H1 (cell line): ENCODE data around the gene SIK1. TPM values are rescaled to one million over a fixed set of nuclear protein-coding genes. Genes with fewer than 3 reads are reported as not detected.

ENCODE experiments used
- BCL11A ChIP-seq, 2 experiments: IDR thresholded peaks; one replicate each; pipeline ENCODE4 v1.6.1; 2011; ENCODE audit warnings: low read depth in 2 of 2, low read length in 2 of 2, mild to moderate bottlenecking in 2 of 2
- CREB1 ChIP-seq: IDR thresholded peaks from 2 replicates; pipeline ENCODE4 v1.6.1; 2012; ENCODE audit warnings: inconsistent platforms
- GABPA ChIP-seq: IDR thresholded peaks from 2 replicates; pipeline ENCODE4 v1.6.1; 2011; ENCODE audit warnings: mild to moderate bottlenecking, low read length, moderate library complexity, borderline replicate concordance; ENCODE audit not compliant: insufficient read depth
- HDAC6 ChIP-seq: IDR thresholded peaks from one replicate; pipeline ENCODE4 v1.7.1; 2012; ENCODE audit warnings: low read depth, mild to moderate bottlenecking, inconsistent platforms, low read length, moderate library complexity
- SAP30 ChIP-seq: fragments of 300-600 bp; sonication (generic); IDR thresholded peaks from 2 replicates; pipeline ENCODE4 v1.7.1; 2012; ENCODE audit warnings: low read length, moderate library complexity, mild to moderate bottlenecking, inconsistent platforms; ENCODE audit not compliant: insufficient read depth, insufficient replicate concordance
- SP1 ChIP-seq: IDR thresholded peaks from 2 replicates; pipeline ENCODE4 v1.6.1; 2011; ENCODE audit warnings: low read depth, low read length
- SUZ12 ChIP-seq: fragments of 200-600 bp; sonication (generic); IDR thresholded peaks from 2 replicates; pipeline ENCODE4 v1.6.1; 2012; ENCODE audit warnings: mild to moderate bottlenecking, inconsistent platforms, low read length, moderate library complexity, mixed read lengths
- TBP ChIP-seq: IDR thresholded peaks from 2 replicates; pipeline ENCODE4 v1.6.1; 2011; ENCODE audit warnings: low read depth, low read length, improper control_type of control experiment
- polyA plus RNA-seq, 7 experiments: library from polyadenylated mRNA; depleted of rRNA in 3 of 7; stranded (reverse) in 5 of 7; unstranded in 2 of 7; fragments of >200 nt in 5 of 7; fragments of 200-250 nt in 2 of 7; gene quantifications; 1 replicate in 5 of 7; 2 replicates in 1 of 7; 4 replicates in 1 of 7; pipeline versions ENCODE4 v1.2.1 to v1.2.3, GENCODE V29; 2011 to 2013; ENCODE audit warnings: missing spikeins in 2 of 7, mixed read lengths in 2 of 7
- total RNA-seq: library from RNA; stranded (reverse); fragmentation: NEBNext Ultra II Directional; extraction: Animal tissue kit (Norgen Biotek cat#: 25700); gene quantifications from 2 replicates; pipeline ENCODE4 v1.2.1, GENCODE V29; 2021
- TF ChIP-seq, protein P1 (sequence below): fragments of 300-600 bp; sonication (generic); IDR thresholded peaks from 2 replicates; pipeline ENCODE4 v1.7.1; 2012; ENCODE audit warnings: low read length, moderate library complexity, mild to moderate bottlenecking, inconsistent platforms; ENCODE audit not compliant: insufficient replicate concordance
- TF ChIP-seq, protein P2 (sequence below): IDR thresholded peaks from 2 replicates; pipeline ENCODE4 v1.6.1; 2011; ENCODE audit warnings: low read length, improper control_type of control experiment
- TF ChIP-seq, protein P3 (sequence below): IDR thresholded peaks from 2 replicates; pipeline ENCODE4 v1.6.1; 2012; ENCODE audit warnings: inconsistent platforms

Gene SIK1
- total and polyA plus RNA-seq, 2 of the 8 experiments (the other 6 are each of a cell fraction or from before 2014, with no cell fraction given) = 1.5 to 6.7 TPM

DNA sequence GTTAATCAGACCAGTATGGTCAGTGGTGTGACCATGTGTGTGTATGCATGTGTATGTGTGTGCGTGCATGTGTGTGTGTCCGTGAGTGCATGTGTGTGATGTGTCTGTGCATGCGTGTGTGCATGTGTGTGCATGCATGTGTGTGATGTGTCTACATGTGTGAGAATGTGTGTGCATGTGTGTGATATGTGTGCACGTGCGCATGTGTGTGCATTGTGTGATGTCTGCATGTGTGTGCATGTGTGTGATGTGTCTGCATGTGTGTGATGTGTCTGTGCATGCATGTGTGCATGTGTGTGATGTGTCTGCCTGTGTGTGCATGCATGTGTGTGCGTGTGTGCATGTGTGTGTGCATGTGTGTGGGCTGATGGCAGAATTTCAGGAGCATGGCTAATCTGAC, 58.2 kb downstream of the SIK1 start (continued):
- TF ChIP-seq, protein P1, sequence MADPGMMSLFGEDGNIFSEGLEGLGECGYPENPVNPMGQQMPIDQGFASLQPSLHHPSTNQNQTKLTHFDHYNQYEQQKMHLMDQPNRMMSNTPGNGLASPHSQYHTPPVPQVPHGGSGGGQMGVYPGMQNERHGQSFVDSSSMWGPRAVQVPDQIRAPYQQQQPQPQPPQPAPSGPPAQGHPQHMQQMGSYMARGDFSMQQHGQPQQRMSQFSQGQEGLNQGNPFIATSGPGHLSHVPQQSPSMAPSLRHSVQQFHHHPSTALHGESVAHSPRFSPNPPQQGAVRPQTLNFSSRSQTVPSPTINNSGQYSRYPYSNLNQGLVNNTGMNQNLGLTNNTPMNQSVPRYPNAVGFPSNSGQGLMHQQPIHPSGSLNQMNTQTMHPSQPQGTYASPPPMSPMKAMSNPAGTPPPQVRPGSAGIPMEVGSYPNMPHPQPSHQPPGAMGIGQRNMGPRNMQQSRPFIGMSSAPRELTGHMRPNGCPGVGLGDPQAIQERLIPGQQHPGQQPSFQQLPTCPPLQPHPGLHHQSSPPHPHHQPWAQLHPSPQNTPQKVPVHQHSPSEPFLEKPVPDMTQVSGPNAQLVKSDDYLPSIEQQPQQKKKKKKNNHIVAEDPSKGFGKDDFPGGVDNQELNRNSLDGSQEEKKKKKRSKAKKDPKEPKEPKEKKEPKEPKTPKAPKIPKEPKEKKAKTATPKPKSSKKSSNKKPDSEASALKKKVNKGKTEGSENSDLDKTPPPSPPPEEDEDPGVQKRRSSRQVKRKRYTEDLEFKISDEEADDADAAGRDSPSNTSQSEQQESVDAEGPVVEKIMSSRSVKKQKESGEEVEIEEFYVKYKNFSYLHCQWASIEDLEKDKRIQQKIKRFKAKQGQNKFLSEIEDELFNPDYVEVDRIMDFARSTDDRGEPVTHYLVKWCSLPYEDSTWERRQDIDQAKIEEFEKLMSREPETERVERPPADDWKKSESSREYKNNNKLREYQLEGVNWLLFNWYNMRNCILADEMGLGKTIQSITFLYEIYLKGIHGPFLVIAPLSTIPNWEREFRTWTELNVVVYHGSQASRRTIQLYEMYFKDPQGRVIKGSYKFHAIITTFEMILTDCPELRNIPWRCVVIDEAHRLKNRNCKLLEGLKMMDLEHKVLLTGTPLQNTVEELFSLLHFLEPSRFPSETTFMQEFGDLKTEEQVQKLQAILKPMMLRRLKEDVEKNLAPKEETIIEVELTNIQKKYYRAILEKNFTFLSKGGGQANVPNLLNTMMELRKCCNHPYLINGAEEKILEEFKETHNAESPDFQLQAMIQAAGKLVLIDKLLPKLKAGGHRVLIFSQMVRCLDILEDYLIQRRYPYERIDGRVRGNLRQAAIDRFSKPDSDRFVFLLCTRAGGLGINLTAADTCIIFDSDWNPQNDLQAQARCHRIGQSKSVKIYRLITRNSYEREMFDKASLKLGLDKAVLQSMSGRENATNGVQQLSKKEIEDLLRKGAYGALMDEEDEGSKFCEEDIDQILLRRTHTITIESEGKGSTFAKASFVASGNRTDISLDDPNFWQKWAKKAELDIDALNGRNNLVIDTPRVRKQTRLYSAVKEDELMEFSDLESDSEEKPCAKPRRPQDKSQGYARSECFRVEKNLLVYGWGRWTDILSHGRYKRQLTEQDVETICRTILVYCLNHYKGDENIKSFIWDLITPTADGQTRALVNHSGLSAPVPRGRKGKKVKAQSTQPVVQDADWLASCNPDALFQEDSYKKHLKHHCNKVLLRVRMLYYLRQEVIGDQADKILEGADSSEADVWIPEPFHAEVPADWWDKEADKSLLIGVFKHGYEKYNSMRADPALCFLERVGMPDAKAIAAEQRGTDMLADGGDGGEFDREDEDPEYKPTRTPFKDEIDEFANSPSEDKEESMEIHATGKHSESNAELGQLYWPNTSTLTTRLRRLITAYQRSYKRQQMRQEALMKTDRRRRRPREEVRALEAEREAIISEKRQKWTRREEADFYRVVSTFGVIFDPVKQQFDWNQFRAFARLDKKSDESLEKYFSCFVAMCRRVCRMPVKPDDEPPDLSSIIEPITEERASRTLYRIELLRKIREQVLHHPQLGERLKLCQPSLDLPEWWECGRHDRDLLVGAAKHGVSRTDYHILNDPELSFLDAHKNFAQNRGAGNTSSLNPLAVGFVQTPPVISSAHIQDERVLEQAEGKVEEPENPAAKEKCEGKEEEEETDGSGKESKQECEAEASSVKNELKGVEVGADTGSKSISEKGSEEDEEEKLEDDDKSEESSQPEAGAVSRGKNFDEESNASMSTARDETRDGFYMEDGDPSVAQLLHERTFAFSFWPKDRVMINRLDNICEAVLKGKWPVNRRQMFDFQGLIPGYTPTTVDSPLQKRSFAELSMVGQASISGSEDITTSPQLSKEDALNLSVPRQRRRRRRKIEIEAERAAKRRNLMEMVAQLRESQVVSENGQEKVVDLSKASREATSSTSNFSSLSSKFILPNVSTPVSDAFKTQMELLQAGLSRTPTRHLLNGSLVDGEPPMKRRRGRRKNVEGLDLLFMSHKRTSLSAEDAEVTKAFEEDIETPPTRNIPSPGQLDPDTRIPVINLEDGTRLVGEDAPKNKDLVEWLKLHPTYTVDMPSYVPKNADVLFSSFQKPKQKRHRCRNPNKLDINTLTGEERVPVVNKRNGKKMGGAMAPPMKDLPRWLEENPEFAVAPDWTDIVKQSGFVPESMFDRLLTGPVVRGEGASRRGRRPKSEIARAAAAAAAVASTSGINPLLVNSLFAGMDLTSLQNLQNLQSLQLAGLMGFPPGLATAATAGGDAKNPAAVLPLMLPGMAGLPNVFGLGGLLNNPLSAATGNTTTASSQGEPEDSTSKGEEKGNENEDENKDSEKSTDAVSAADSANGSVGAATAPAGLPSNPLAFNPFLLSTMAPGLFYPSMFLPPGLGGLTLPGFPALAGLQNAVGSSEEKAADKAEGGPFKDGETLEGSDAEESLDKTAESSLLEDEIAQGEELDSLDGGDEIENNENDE = no peak
- no peak for TF ChIP-seq SAP30
- no peak for TF ChIP-seq HDAC6
- TF ChIP-seq, protein P2, sequence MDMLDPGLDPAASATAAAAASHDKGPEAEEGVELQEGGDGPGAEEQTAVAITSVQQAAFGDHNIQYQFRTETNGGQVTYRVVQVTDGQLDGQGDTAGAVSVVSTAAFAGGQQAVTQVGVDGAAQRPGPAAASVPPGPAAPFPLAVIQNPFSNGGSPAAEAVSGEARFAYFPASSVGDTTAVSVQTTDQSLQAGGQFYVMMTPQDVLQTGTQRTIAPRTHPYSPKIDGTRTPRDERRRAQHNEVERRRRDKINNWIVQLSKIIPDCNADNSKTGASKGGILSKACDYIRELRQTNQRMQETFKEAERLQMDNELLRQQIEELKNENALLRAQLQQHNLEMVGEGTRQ = no peak
- no peak for TF ChIP-seq SUZ12
- TF ChIP-seq, protein P3, sequence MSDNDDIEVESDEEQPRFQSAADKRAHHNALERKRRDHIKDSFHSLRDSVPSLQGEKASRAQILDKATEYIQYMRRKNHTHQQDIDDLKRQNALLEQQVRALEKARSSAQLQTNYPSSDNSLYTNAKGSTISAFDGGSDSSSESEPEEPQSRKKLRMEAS = no peak
- no peak for TF ChIP-seq CREB1
- TF ChIP-seq SP1 = no peak
- TF ChIP-seq GABPA = no peak
- TF ChIP-seq TBP = no peak
- no peak for TF ChIP-seq BCL11A (IDR thresholded peaks at IDR 0.05; ENCODE audit: low read depth in 2 of 2, low read length in 2 of 2)
